Measurements from ENCODE around the gene TSPAN4. TPM values are rescaled to one million over a fixed set of nuclear protein-coding genes. Genes with fewer than 3 reads are reported as not detected.

Gene TSPAN4
- total RNA-seq, 2 experiments from 2014 or later = 9.4 to 12.1 TPM

DNA sequence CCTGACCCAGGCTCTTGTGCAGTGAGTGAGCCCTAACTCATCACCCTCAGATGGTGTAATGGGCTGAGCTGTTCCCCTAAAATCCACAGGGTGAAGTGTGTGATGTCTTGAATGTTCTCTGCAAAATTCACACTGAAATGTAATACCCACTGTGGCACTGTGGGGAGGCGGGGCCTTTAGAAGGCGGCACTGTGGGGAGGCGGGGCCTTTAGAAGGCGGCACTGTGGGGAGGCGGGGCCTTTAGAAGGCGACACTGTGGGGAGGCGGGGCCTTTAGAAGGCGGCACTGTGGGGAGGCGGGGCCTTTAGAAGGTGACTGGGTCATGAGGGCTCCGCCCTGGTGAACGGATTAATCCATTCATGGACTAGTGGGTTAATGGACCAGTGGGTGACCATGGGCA is 34.9 kb downstream of the TSPAN4 start:
- ChIA-PET POLR2A (no interaction called here), CTCF (ENCODE audit: unreplicated experiment) (no interaction called here)
- no peak overlapping the region for H2AFZ ChIP-seq (ENCODE audit: low read length)
- H3K36me3 ChIP-seq (ENCODE audit: insufficient read depth, low read length) = peaks cover 34% of the 10 kb centered on the region
- H3K27ac ChIP-seq (ENCODE audit: low read depth, low read length, poor library complexity, severe bottlenecking) = no peak overlapping the region
- H3K4me3 ChIP-seq (ENCODE audit: low read depth, low read length, poor library complexity, severe bottlenecking) = no peak overlapping the region
- no peaks in the 10 kb centered on the region for H3K9me2 ChIP-seq (ENCODE audit: insufficient read depth, low read length)
- no peaks in the 10 kb centered on the region for H3K9me3 ChIP-seq (ENCODE audit: low read length)
- H3K4me1 ChIP-seq (ENCODE audit: insufficient read depth, low read length, poor library complexity, severe bottlenecking) = no peaks in the 10 kb centered on the region
- H3K4me2 ChIP-seq (ENCODE audit: low read length) = no peak overlapping the region
- DNase-seq (ENCODE audit: low spot score) = peak; percentile 62
- BruUV-seq (replicated peaks) = no TSS peak
- TF ChIP-seq CTCF (conservative IDR thresholded peaks at IDR 0.05; ENCODE audit: low read length) = no peak
- no peak for TF ChIP-seq EZH2phosphoT487 (IDR thresholded peaks at IDR 0.05; ENCODE audit: borderline replicate concordance, low read depth, low read length)
- H4K20me1 ChIP-seq (ENCODE audit: insufficient read depth, low read length) = no peaks in the 10 kb centered on the region
- H3K79me2 ChIP-seq (ENCODE audit: insufficient read depth, low read depth, low read length) = no peaks in the 10 kb centered on the region
- intact Hi-C loops (cut with micrococcal nuclease; ENCODE audit: unreplicated experiment) = no loop called here

GRCh38 chr11:880447-880846 is 37.8 kb downstream of the TSPAN4 start:
- CTCF ChIA-PET (ENCODE audit: unreplicated experiment) = no interaction called here

GRCh38 chr11:882596-882995 is 39.9 kb downstream of the TSPAN4 start:
- no peaks in the 10 kb centered on the region for H3K9me3 ChIP-seq (ENCODE audit: low read length)
- no TSS peak for BruUV-seq (replicated peaks)
- H2AFZ ChIP-seq (ENCODE audit: low read length) = no peak overlapping the region
- H3K4me2 ChIP-seq (ENCODE audit: low read length) = no peak overlapping the region
- no peak for DNase-seq (ENCODE audit: low spot score)
- TF ChIP-seq CTCF (conservative IDR thresholded peaks at IDR 0.05; ENCODE audit: low read length) = no peak
- no peak for TF ChIP-seq EZH2phosphoT487 (IDR thresholded peaks at IDR 0.05; ENCODE audit: borderline replicate concordance, low read depth, low read length)
- peaks cover 58% of the 10 kb centered on the region for H3K36me3 ChIP-seq (ENCODE audit: insufficient read depth, low read length)
- no peaks in the 10 kb centered on the region for H3K4me1 ChIP-seq (ENCODE audit: insufficient read depth, low read length, poor library complexity, severe bottlenecking)
- no peaks in the 10 kb centered on the region for H3K9me2 ChIP-seq (ENCODE audit: insufficient read depth, low read length)
- no peak overlapping the region for H3K27ac ChIP-seq (ENCODE audit: low read depth, low read length, poor library complexity, severe bottlenecking)
- no peaks in the 10 kb centered on the region for H3K79me2 ChIP-seq (ENCODE audit: insufficient read depth, low read depth, low read length)
- no peak overlapping the region for H3K4me3 ChIP-seq (ENCODE audit: low read depth, low read length, poor library complexity, severe bottlenecking)
- ChIA-PET POLR2A (no interaction called here), CTCF (ENCODE audit: unreplicated experiment) (no interaction called here)
- intact Hi-C loops (cut with micrococcal nuclease; ENCODE audit: unreplicated experiment) = no loop called here
- H4K20me1 ChIP-seq (ENCODE audit: insufficient read depth, low read length) = no peaks in the 10 kb centered on the region

More at GRCh38 chr11:880447-880846, 37.8 kb downstream of the TSPAN4 start:
- no TSS peak for BruUV-seq (replicated peaks)
- H3K27ac ChIP-seq (ENCODE audit: low read depth, low read length, poor library complexity, severe bottlenecking) = no peak overlapping the region
- no peaks in the 10 kb centered on the region for H3K4me1 ChIP-seq (ENCODE audit: insufficient read depth, low read length, poor library complexity, severe bottlenecking)
- no peak overlapping the region for H2AFZ ChIP-seq (ENCODE audit: low read length)
- H3K36me3 ChIP-seq (ENCODE audit: insufficient read depth, low read length) = peaks cover 43% of the 10 kb centered on the region
- H3K4me2 ChIP-seq (ENCODE audit: low read length) = no peak overlapping the region
- no peaks in the 10 kb centered on the region for H3K9me2 ChIP-seq (ENCODE audit: insufficient read depth, low read length)
- no peaks in the 10 kb centered on the region for H4K20me1 ChIP-seq (ENCODE audit: insufficient read depth, low read length)
- H3K4me3 ChIP-seq (ENCODE audit: low read depth, low read length, poor library complexity, severe bottlenecking) = no peak overlapping the region
- DNase-seq (ENCODE audit: low spot score) = no peak
- intact Hi-C loops (cut with micrococcal nuclease; ENCODE audit: unreplicated experiment) = no loop called here
- no peaks in the 10 kb centered on the region for H3K79me2 ChIP-seq (ENCODE audit: insufficient read depth, low read depth, low read length)
- POLR2A ChIA-PET = no interaction called here
- TF ChIP-seq CTCF (conservative IDR thresholded peaks at IDR 0.05; ENCODE audit: low read length) (no peak), EZH2phosphoT487 (IDR thresholded peaks at IDR 0.05; ENCODE audit: borderline replicate concordance, low read depth, low read length) (no peak)
- H3K9me3 ChIP-seq (ENCODE audit: low read length) = no peaks in the 10 kb centered on the region

All from OCI-LY7 (cell line).